ENCODE measurements around the gene MRFAP1L1.
"Not testable (repeated sequence)": the region's sequence is repeated elsewhere in the genome, so short reads cannot be mapped to it uniquely, and the experiment has no call there.

The MRFAP1L1 gene

DNA sequence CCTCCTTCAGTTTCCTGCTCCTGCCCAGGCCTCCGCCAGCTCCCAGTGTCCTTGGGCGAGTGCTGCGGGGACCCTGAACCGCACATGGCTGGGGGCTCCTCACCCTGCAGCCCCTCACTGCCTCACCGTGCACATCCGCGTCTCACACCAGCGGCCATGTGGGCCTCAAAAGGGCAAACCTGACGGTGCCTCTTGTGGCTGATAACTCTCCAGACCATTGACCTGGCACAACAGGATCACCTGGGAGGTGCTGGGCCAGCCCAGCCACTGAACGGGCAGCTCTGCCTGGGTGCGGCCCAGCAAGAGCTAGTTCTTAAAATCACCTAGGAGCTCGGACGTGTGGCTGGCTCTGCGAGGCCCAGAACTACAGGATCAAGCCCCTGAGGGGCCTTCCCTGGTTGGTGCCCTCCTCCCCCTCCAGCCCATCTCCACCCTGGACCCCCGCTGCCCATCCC, 20.1 kb downstream of the MRFAP1L1 start:
- DNase-seq (ENCODE audit: low read depth in 2 of 2, low spot score in 1 of 2): no peak

DNA sequence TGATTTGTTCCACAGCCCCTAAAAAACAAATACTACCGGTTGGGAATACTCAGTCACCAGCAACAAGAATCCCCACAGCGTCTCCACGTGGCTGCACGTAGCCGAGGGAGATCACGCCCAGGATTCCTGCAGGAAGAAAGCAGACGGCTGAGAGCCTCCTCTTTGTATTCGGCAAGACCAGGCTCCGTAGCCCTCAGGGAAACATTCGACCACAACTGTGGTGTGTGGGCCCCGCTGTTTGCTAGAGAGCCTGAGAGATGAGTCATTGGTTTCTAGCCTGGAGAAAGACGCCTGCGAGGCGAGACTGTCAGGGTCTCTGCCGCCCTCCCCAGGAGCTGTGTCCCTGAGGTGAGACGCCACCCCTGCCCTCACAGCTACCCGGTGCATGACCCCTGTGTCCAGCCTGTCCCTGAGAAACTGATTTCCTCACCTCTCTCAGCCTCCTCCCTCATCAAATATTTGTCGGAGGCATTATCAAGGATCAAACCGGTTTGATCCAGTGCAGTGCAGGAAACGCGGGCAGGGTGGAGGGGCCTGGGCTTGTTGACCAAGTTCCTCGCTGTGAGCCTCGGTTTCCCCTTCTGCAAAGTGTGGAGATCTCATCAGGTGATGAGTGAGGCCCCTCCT, 20.7 kb downstream of the MRFAP1L1 start:
- peak; percentile 37 to 62 for DNase-seq (ENCODE audit: low read depth in 2 of 2, low spot score in 1 of 2)

DNA sequence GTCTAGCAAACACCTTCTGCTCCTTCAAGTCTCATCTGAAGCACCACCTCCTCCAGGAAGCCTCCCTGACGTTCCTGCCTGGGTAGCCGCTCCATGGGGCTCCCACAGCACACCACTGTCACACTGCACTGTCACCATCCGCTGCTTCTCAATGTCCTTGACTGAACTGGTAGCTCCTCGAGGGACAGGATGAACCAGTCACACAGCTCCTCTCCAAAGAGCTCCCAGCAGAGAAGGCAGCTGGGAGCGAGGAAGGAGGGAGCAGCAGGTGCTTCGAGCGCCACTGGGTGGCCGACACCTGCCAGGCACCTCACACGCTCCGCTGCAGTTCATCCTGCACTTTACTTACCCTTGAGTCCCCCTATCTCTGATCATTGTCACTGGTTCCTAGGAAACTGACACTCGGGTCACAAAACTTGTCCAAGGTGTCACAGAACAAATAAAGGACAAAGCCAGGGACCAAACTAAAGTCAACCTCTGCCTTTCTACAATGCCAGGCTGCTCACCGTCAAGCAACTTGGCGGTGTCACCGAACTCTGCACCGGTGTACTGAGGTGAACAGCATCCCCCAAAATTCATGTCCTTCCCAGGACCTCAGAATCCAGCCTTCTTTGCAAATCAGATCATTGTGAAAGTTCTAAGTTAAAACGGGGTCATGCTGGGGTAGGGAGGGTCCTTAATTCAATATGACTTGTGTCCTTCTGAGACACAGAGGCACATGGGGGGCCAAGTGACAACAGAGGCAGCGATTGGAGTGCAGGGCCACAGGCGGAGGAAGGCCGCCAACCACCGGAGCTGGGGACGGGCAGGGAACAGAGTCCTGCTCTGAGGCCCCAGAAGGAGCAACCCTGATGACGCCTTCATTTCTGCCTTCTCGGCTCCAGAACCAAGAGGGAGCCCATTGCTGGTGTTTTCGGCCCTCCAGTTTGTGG, 21.5 kb downstream of the MRFAP1L1 start:
- DNase-seq (ENCODE audit: low read depth in 2 of 2, low spot score in 1 of 2): no peak

DNA sequence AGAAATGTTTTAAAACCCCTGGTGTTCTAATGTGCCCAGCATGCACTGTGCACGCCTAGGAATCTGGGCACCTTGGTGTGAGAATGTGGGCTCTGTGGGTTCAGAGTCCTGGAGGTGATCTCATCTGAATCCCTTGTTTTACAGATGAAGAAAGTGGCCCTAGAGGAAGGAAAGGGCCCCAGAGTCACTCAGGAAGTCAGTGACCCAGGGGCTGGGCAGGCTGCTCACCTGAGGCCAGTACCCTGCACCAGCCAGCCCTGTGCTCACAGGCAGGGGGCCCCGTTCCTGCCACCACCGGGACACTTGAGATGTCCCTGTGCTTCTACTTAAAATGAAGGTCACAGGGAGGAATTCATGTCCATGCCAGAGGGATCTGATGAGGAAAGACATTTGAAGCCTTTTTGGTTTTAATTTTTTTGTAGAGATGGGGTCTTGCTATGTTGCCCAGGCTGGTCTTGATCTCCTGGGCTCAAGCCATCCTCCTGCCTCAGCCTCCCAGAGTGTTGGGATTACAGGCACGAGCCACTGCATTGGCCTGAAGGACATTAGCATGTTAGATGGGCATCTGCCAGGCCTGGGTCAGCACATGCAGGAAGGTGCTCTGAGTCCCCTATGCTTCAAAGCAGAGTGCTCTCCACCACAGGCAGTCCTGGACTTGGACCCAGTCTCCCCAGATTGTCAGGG, 23.4 kb downstream of the MRFAP1L1 start:
- DNase-seq (ENCODE audit: low read depth in 2 of 2, low spot score in 1 of 2): no peak

DNA sequence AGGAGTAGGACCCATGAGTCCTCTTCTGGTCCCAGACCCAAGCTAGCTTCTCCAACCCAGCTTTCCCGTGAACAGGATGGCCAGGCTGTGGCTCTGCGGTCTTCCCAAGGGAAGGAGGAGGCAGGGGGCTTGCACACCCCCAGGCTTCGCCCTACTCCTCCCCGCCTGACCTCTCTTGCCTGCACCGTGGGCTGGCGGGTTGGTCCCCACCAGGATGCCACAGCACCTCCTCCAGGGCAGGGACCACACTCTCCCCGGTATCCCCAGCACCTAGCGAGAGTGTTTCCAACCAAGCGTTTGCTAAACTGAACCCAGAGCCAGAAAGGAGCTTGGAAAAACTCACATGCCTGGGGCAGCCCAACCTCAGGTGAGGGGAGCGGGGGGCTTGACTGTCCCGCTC, 25.0 kb downstream of the MRFAP1L1 start:
- DNase-seq (ENCODE audit: low read depth in 2 of 2, low spot score in 1 of 2): no peak

DNA sequence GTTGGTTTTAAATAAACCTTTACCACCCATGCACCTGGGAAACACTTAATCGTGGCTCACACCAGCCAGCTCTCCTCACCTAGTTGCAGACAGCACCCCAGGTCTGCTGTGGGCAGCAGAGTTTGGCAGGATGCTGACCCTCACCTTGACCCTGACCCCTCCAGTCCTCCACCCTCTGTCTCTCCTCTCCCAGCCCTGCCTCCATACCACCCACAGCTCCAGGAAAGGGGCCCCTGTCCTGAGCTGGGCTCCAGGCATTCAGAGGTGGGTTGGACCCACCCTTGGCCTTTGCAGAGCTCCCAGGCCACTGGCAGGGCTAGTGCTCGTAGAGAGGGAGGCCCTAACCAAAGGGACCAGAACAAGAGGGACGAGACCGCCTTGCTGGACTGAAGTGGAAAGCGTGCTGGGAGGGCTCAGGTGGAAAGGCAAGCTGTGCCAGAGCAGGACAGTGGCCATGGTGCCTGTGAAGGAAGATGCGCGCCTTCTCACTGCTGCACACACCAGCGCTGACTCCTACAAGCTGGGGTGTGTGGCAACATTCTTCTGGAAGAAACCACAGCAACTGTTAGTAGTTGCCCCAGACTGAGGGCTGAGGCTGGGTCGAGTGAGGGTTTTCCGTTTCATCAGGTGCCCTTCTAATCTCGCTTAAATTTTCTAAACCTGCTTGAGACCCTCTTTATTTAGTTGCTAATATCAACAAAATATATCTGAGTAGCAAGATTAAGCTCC, 26.6 kb downstream of the MRFAP1L1 start:
- no peak for DNase-seq (ENCODE audit: low read depth in 2 of 2, low spot score in 1 of 2)

DNA sequence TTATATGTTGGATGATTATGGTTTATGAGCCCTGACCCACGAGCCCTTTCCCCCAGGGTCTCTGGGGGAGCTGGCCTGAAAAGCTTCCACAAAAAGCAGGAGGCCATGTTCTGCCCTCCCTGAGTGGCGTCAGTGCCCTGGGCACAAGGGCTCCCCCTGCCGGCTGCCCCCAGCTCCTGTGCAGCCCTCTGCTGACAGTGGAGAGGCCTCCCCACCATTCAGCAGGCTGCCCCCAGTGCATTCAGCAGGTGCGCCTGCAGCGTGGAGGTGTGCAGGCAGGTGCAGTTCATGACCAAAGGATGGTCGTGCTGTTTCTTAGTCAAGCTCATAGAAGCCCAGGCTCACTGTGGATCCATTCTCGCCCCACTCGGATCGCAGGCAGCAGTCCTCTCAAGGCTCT, 28.5 kb downstream of the MRFAP1L1 start:
- DNase-seq (ENCODE audit: low read depth in 2 of 2, low spot score in 1 of 2): no peak

DNA sequence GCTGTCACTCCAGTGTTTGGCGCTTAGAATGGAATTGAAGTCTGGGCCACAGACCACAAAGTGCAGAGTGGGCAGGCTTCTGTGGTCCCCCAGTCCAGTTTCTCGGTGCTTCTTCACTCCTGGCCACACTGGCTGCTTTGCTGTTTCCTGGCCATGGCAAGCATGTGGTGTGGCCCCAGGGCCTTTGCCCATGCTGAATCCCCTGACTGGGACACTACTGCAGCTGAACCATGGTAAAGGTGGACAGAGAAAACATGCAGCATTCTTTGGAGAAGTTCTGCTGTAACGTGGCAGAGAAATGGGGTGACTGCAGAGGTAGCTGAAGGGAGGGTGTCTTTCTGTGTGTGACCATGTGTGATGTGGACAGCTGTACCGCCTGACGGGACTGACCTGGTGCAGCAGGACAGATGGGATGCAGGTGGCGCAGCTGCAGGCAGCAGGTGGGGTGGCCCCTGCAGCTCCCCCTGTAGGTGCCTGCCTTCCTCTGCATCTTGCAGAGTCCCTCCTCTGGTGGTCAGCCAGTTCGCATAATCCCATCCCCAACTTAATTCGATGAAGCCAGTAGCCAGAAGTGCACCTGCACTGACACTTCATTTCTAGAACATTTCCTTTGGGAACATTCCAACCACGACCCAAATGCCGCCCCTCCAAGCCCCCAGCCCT, 29.2 kb downstream of the MRFAP1L1 start:
- DNase-seq (ENCODE audit: low read depth in 2 of 2, low spot score in 1 of 2): no peak

DNA sequence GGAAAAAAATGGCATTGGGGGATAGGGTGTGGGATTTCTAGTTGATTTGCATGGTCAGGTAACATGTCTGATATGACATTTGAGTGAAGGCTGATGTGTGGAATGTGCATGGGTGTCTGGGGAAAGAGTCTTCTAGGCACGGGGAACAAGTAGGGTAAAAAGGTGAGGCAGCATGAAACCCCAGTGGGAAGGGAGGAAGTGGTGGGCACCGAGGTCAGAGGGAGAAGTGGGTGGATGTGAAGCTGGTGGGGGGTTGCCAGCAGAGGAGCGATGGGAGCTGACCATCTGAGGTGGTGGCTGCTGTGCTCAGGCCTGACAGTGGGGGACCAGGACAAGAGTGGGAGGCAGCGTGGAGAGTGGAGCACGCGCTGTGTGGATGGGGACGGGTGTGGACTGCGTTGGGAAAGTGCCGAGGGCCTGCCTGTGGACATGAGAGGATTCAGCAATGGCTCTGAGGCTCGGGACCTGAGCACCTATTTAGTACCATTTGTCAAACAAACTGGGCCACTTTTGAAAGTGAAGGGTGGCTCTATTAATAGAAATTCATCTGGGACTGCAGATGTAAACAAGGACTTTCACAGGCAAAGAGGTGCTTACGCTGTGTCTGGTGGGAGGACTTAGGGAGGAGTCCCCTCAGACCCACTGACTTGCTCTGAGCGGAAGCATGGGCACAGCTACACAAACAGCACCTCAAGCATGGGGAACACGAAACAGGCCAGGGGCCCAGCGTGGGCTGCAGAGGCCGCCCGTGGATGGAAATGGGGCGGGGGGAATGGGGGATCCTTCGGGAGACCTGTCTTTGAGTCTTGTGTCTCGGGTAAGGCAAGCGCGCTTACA, 32.7 kb downstream of the MRFAP1L1 start:
- DNase-seq (ENCODE audit: low read depth in 2 of 2, low spot score in 1 of 2): no peak

DNA sequence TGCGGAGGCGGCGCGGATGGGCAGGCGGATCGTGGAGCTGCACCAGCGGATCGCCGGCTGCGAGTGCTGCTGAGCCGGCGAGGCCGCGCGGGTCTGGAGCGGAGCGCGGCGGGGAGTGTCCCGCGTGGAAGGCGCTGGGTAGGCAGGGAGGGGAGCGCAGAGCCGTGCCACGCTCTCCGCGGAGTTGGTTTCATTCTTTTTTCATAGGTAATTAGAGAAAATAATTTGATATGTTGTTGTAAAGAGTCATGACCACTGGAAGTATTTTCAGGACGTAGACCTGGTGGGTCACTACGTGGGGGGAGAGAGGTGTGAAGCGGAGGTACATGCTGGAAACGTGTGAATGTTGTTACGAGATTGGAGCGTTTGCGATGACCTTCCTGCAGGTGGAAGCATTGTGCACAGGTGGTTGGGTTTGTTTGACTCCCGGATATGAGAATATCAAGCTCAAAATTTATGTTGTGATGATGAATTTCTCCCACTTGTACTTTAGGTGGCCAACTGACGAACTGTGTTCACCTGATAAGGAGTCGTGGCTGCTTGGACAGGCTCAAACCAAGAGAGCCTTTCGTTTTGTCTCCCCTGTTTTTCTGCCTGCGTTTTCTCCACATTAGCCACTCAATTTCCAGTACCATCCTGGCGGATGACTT, 35.0 kb downstream of the MRFAP1L1 start:
- DNase-seq (ENCODE audit: low read depth in 2 of 2, low spot score in 1 of 2): no peak

DNA sequence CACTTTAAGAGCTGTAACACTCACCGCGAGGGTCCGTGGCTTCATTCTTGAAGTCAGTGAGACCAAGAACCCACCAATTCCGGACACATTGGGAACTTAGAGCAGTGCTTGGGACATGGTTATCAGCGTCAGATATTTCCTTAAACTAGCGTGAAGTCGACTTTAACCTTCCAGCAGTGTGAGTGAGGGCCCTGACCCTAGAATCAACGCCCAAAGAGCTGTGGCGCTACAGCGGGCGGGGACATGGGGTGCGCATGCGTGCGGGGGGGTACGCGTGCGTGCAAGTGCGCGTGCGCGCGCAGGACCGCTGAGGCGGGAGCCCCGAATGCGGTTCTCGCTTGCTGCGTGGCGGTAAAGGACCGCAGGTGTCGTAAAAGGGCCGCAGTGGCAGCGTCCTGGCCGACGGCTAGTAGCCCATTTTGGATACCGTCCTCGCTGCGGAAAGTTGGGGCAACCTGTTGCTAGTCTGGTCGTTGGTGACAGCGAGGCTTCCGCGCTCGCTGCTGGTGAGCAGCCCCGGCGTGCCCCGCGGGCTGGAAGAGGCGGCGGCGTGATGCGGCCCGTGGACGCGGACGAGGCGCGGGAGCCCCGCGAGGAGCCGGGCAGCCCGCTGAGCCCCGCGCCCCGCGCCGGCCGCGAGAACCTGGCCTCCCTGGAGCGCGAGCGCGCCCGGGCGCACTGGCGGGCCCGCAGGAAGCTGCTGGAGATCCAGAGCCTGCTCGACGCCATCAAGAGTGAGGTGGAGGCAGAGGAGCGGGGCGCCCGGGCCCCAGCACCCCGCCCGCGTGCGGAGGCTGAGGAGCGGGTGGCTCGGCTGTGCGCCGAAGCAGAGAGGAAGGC, 35.8 kb downstream of the MRFAP1L1 start:
- DNase-seq (ENCODE audit: low read depth in 2 of 2, low spot score in 1 of 2): peak; percentile 75 to 92

DNA sequence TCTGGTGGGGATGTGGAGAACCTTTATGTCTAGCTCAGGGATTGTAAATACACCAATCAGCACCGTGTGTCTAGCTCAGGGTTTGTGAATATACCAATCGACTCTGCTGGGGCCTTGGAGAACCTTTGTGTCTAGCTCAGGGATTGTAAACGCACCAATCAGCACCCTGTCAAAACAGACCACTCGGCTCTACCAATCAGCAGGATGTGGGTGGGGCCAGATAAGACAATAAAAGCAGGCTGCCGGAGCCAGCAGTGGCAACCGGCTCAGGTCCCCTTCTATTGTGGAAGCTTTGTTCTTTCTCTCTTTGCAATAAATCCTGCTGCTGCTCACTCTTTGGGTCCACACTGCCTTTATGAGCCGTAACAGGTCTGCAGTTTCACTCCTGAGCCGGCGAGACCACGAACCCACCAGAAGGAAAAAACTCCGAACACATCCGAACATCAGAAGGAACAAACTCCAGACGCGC, 36.4 kb downstream of the MRFAP1L1 start:
- not testable (repeated sequence) for DNase-seq (ENCODE audit: low read depth in 2 of 2, low spot score in 1 of 2)

DNA sequence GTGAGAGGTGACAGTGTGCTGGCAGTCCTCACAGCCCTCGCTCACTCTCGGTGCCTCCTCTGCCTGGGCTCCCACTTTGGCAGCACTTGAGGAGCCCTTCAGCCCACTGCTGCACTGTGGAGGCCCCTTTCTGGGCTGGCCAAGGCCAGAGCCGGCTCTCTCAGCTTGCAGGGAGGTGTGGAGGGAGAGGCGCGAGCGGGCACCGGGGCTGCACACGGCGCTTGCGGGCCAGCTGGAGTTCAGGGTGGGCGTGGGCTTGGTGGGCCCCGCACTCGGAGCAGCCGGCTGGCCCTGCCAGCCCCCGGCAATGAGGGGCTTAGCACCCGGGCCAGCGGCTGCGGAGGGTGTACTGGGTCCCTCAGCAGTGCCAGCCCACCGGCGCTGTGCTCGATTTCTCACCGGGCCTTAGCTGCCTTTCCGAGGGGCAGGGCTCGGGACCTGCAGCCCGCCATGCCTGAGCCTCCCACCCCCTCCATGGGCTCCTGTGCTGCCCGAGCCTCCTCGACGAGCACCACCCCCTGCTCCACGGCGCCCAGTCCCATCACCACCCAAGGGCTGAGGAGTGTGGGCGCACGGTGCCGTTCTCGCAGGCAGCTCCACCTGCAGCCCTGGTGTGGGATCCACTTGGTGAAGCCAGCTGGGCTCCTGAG, 37.0 kb downstream of the MRFAP1L1 start:
- not testable (repeated sequence) for DNase-seq (ENCODE audit: low read depth in 2 of 2, low spot score in 1 of 2)

DNA sequence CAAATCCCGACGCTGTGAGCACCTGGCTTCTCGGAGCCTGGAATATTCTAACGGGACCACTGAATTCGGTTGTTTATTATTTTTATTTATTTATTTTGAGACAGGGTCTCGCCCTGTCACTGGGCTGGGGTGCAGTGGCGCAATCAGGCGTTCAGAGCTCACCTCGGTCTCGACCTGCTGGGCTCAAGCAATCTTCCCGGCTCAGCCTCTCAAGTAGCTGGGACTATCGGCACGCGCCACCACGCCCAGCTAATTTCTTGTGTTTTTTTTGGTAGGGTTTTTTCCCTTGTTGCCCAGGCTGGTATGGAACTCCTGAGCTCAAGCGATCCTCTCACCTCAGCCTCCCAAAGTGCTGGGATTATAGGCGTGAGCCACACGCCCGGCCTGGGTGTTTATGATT, 37.5 kb downstream of the MRFAP1L1 start:
- no peak for DNase-seq (ENCODE audit: low read depth in 2 of 2, low spot score in 1 of 2)

DNA sequence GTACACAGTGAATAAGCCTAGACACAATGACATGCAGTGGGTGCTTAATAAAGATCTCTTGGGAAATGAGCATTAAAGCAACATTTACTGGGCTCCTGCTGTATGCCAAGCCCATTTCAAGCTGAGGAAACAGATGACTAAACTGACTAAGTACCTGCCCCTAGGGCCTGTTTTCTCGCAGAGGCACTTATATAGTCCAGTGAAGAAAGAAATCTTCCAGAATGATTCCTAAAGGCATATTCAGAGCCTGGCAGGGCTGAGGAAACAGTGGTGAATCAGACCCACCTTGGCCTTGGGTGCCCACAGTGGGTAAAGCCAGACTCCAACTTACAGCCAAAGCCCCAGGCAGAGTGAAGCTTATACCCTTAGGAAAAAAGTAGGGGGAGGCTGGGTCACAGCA, 38.0 kb downstream of the MRFAP1L1 start:
- DNase-seq (ENCODE audit: low read depth in 2 of 2, low spot score in 1 of 2): no peak

DNA sequence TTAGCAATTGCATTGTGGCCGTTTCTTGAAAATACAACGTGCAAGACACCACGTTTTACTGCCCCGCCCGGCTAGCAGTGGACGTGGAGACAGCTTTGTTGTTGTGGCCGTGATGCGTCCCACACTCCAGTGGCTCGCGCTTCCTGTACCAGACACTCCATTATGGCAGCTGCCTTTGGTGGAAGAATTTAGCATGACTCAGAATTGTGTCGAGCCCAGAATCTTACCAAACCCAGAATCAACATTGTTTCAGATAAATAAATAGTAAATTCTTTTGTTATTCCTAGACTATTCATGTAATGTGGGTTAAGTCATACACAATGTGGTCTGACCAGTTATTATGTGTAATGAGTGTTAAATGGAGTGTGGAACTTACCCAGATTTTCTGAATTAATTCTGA, 41.3 kb downstream of the MRFAP1L1 start:
- no peak for DNase-seq (ENCODE audit: low read depth in 2 of 2, low spot score in 1 of 2)

DNA sequence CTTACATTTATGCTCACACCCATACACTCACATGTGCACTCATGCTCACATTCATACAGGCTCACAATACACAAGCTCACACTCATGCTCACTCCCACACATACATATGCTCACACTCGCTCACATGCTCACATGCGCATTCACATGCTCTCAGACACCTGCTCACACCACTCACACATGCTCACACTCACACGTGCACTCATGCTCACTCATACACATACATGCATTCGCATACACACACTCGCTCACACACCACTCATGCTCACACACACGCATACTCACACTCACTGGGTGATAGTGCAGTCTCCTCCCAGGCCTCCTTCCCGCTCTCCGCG, 44.4 kb downstream of the MRFAP1L1 start:
- no peak for DNase-seq (ENCODE audit: low read depth in 2 of 2, low spot score in 1 of 2)
